GM12873 (cell line): ENCODE data around the gene HMGXB3.

ENCODE experiments used
- TF ChIP-seq, protein P1 (sequence below): IDR thresholded peaks from 2 replicates; pipeline ENCODE4 v1.5.1; 2012; ENCODE audit warnings: low read depth, mild to moderate bottlenecking, moderate library complexity, low read length, control low read depth; ENCODE audit not compliant: insufficient read depth; ENCODE audit errors: missing control alignments

HMGXB3 gene

DNA sequence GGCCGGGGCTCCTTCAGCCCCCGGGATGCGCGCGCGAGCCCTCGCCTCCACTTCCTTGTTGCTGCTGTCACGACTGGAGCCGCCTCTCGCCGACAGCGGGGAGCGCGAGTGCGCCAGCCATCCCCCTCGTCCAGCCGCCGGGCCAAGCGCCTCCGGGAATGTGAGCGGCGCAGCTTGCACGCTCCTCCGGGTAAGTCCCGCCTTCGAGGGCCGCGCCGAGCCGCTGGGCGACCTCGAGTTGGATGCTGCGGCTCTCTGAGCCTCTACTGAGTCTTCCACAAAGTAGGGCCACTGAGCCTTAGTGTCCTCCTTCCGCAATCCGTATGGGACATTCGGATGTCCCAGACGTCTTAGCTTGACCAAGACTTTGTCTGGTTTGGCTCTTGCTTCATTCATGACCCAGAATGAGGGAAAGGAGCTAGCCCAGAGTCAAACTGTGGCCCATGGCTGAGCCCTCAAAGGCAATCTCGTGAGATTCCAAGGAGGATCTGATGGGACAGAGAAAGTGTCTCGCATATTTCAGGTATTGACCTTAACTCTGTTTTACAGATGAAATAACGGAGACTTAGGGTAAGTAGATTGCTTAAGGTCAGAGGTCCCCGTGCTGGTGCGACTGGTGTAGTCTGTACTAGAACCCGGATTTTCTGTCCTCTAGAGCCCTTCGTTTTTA is 586 bp downstream of the HMGXB3 start:
- TF ChIP-seq, protein P1, sequence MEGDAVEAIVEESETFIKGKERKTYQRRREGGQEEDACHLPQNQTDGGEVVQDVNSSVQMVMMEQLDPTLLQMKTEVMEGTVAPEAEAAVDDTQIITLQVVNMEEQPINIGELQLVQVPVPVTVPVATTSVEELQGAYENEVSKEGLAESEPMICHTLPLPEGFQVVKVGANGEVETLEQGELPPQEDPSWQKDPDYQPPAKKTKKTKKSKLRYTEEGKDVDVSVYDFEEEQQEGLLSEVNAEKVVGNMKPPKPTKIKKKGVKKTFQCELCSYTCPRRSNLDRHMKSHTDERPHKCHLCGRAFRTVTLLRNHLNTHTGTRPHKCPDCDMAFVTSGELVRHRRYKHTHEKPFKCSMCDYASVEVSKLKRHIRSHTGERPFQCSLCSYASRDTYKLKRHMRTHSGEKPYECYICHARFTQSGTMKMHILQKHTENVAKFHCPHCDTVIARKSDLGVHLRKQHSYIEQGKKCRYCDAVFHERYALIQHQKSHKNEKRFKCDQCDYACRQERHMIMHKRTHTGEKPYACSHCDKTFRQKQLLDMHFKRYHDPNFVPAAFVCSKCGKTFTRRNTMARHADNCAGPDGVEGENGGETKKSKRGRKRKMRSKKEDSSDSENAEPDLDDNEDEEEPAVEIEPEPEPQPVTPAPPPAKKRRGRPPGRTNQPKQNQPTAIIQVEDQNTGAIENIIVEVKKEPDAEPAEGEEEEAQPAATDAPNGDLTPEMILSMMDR, result no peak

DNA sequence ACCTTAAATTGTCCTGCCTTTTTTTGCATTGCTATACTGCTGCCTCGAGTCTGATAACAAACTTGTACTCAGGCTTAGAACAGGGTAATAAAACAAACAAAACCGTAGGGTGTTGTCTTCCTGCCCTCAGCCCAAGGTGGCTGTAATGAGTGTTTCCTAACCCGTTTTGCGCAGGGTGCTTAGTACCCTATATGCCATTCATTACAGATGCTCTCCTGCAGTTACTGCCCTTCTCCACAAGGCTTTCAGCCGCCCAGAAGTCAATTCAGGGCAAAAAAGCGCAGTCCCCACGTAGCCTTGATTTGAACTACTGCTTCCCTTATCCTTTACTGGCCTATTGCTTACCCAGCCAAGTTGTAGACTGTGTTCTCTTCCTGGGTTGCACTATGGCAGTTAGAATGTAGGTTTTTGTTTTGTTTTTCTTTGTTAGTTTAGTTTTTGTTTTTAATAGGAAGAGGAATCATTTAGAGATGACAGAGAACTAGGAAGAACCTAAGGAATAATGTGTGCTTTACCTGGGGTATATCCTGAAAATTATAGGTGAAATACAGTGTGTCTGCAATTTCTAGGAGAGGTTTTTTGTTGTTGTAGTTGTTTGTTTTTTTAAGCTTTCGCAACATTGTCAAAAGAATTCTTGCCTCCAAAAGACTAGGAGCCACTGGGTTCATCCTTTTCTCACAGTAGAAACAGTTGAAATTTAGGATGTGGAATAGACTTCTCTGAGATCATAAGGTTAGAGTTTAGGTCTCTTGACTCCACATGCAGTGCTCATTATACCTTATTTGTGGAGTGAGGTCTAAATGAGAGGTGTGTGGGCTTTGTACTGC is 1.3 kb downstream of the HMGXB3 start:
- TF ChIP-seq, protein P1, result peak; percentile 79

DNA sequence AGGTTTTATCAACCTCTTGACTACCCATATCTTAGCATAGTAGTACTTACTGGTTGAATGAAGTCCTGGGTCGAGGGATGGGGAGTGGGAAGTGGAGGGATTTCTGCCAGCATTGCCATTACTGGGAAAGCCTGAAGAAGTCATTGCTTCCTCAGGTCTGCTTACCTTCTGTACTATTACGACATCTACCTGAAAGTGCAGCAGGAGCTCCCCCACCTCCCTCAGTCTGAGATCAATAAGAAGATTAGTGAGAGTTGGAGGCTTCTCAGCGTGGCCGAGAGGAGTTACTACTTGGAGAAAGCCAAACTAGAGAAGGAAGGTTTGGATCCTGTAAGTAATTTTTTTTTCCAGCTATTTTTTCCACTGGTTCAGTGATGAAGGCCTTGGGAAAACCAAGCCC is 5.8 kb downstream of the HMGXB3 start:
- TF ChIP-seq, protein P1, result no peak

DNA sequence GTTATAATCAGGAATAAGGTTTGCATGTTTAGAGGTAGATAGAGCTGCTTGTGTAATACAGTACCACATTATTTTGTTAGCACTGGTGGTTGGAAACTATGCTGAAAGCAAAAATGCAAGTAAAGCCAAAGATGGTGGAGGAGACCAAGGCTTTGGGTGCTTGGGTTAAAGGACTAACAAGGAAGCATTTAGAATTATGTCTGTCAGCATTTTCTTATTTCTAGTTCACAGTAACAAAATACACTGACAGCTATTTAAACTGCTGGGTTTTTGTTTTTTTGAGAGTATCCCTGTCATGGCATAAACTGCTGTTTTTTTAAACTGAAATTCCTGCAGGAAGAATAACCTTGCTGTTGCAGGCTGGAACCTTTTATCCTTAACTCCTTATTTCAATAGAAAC is 6.5 kb downstream of the HMGXB3 start:
- TF ChIP-seq, protein P1, result no peak

DNA sequence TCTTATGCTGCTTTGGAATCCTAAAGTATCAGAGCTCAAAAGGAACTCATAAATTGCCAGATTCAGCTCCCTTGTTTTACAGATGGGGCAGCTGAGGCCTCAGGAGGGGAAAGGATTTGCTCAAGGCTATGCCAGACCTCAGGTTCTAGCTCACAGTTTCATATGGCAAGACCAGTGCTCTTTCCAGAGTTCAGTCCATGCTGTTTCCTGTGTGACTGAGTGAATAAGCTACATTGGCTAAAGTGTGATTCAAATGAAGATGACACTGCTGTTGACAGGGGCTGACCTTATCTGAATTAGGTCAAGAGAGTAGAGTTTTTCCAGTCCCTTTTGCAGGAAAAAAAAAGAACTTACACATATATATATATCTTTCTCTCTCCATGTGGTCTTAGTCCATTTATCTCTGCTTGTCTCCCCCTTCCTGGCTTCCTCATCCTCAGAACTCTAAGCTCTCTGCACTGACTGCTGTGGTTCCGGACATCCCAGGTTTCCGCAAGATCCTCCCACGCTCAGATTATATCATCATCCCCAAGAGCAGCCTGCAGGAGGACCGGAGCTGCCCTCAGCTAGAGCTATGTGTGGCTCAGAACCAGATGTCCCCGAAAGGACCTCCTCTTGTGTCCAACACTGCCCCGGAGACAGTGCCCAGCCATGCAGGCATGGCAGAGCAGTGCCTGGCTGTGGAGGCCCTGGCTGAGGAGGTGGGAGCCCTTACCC is 9.3 kb downstream of the HMGXB3 start:
- TF ChIP-seq, protein P1, result no peak

DNA sequence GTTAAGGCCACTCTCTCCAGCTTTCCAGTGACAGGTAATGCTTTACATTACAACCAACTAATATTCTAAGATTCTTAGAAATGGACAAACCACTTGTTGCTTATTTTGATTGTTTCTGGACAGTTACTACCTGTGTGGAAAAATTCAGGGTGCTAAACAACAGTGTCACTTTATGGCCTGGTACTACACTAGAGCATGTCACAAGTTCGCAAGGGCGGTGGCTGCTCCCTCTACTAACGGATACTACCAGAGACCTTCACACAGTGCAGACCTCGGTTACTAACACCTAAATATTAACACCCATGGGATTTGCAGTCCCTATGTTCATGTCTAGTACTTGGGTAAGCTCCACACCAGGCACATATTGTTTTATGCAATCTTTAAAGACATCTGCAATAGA is 13.4 kb downstream of the HMGXB3 start:
- TF ChIP-seq, protein P1, result no peak

DNA sequence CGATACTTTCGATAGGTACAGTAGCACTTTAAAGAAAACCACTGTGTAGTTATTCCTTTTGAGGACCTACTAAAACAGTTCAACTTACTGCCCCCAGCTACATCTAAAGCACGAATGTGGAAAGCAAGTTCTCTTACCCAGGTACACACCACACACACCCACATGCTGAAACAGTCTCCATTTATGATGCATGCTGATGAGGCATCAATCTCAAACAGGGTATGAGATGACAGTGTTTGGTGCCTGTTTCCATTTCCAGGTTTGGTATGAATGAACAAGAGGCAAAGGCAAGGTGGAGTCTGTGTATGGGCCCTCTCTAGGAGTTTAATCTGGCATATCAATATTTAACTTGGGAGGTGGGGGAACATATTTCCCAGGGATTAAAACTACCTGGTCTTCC is 13.9 kb downstream of the HMGXB3 start:
- TF ChIP-seq, protein P1, result no peak
